MM.1S (cell line): ENCODE data around the gene KCNK17.

Experiments
- CTCF ChIP-seq: fragments of 300-600 bp; sonication (generic); IDR thresholded peaks from 2 replicates; pipeline ENCODE4 v1.5.1; 2016; ENCODE audit warnings: antibody characterized with exemption, low read length, mixed read lengths
- EZH2 ChIP-seq: fragments of 300-600 bp; sonication (generic); optimal IDR thresholded peaks from 2 replicates; pipeline ENCODE3; 2017; ENCODE audit warnings: low read depth, mild to moderate bottlenecking, antibody characterized with exemption, low read length, mixed read lengths

- no peak for TF ChIP-seq CTCF
- TF ChIP-seq EZH2: no peak
Observed at GRCh38 chr6:39249278-39249677, 64.9 kb downstream of the KCNK17 start.
